GM19035 (cell line): ENCODE data around the gene FAM13C.
"Not testable (repeated sequence)": the region's sequence is repeated elsewhere in the genome, so short reads cannot be mapped to it uniquely, and the experiment has no call there.

Experiments used
- ATAC-seq: cut with Tn5 transposase; IDR thresholded peaks from one replicate; pipeline ENCODE4 v1.9.1; 2021; ENCODE audit not compliant: unreplicated experiment

FAM13C gene

GRCh38 chr10:59279991-59280505, 82.3 kb downstream of the FAM13C start:
- ATAC-seq: no peak

GRCh38 chr10:59279476-59279875, 82.9 kb downstream of the FAM13C start:
- ATAC-seq: no peak

- no peak for ATAC-seq
Measured at GRCh38 chr10:59276919-59277318, 85.4 kb downstream of the FAM13C start.

DNA sequence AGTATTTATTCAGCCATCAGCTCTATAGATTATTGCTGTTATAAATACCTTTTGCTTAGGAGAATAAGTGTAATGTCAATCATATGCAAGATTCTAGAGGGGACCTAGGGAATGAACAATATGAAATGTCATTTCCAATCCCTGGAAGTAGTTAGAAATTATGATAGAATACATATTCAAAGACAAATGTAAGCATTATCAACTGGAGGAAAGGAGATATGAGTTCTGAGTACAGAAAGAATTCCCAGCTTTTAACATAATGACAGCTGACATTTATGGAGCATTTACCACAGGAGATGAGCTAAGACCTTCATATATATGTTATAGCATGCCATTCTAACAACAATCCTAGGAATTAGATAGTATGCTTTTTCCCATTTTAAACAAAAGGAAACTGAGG, 86.2 kb downstream of the FAM13C start:
- no peak for ATAC-seq

GRCh38 chr10:59273445-59273844, 88.9 kb downstream of the FAM13C start:
- ATAC-seq: no peak

- no peak for ATAC-seq
Measured at GRCh38 chr10:59272061-59272460, 90.3 kb downstream of the FAM13C start.

GRCh38 chr10:59271160-59271559, 91.2 kb downstream of the FAM13C start:
- ATAC-seq: no peak

DNA sequence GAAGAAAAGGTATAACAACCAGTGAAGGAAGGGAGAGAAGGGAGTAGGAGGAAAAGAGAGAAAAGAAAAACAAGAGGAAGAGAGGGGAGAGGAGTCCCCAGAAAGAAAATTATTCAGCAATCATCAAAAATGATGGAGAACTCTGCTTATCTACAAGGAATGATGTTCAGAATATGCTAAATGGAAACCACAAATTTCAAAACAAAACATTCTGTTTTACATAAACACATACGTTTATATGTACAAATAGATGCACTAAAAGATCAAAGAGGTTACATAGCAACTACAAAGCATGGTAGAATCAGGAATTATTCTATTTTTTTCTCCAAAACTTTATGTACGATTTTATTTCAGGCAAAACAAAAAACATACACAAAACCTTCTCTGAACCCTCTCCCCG, 91.9 kb downstream of the FAM13C start:
- ATAC-seq: no peak

- no peak for ATAC-seq
Measured at GRCh38 chr10:59269651-59270050, 92.7 kb downstream of the FAM13C start.

GRCh38 chr10:59268460-59268859, 93.9 kb downstream of the FAM13C start:
- no peak for ATAC-seq

GRCh38 chr10:59266321-59266720, 96.0 kb downstream of the FAM13C start:
- no peak for ATAC-seq

DNA sequence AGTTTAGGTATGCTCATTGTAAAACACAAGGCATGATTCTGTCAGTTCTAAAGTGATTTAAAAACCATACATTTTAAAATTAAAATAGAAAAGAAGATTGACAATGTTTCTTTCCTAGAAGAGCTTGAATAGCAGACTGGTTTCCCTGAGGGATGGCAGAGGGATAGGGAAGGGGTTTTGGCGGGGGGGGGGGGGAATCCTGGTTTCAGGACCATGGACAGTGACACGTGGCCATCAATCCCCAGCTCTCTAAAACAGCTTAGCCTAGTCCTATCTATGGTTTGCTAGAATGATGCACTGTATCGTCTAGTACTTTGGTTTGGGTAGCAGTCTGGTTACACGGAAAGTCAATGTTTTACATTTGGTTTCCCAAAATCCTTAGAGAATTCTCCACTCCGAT, 97.2 kb downstream of the FAM13C start:
- ATAC-seq: no peak

- ATAC-seq: no peak
Measured at GRCh38 chr10:59258890-59259289, 103.5 kb downstream of the FAM13C start.

GRCh38 chr10:59257224-59257623, 105.1 kb downstream of the FAM13C start:
- no peak for ATAC-seq

GRCh38 chr10:59255463-59255862, 106.9 kb downstream of the FAM13C start:
- ATAC-seq: no peak

- ATAC-seq: no peak
Measured at GRCh38 chr10:59252491-59252890, 109.9 kb downstream of the FAM13C start.

DNA sequence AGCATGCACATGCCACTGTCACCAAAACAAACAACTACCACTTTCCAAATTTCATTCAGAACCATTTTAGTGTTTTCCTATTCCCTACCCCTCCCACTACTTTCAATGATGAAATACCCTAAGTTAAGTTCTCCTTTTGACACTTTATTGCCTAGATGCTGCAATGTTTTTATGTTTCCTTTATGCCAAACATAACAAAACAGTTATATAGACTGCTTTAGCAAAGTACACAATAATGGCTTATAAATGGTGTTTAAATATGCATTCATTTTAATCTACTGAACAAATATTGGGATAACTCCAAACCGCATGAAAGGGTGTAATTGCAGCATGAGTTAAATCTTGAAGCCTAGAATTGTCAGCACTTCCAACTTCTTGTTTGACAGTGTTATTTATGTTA, 116.7 kb downstream of the FAM13C start:
- no peak for ATAC-seq

GRCh38 chr10:59244871-59245270, 117.5 kb downstream of the FAM13C start:
- no peak for ATAC-seq

DNA sequence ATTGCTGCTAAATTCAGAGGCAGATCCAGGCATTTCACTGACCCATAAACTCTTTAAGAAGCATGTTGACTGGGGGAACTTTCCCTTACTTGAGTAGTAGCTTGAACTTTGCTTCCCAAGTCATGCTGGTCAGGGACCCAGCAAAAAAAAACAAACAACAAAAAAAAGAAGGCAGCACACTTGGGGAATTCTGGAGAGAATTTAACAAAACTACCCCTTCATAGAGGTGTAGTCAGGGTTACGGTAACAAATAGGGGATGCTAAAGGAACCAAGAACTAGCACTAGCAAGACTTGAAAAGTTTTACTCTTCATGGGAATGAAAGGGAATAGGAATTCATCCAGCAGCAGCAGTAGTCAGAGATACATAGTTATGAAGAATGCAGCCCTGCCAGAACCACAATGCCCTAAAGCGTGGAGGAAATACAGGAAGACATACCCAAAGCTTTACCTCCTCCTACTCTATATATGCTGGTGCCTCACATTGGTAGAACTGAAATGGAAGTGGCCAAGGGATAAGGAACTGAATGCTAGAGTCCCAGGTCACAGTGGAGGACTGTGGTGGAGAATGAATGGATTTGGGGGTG, 118.6 kb downstream of the FAM13C start:
- ATAC-seq: no peak

DNA sequence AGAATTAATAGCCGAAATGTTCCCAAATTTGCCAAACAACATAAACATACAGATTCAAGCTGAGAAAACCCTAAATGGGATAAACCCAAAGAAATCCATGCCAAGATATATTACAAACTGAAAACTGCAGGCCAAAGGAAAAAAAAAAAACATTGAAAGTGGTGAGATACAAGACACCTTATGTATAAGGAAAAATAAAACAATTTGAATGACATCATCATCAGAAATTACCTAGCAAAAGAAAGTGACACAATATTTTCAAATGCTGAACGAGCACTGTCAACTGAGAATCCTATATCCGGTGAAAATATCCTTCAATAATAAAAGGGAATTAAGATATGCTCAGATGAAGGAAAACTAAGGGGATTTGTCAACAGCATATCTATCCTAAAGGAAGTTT, 119.4 kb downstream of the FAM13C start:
- ATAC-seq: no peak

GRCh38 chr10:59242057-59242456, 120.3 kb downstream of the FAM13C start:
- ATAC-seq: no peak

DNA sequence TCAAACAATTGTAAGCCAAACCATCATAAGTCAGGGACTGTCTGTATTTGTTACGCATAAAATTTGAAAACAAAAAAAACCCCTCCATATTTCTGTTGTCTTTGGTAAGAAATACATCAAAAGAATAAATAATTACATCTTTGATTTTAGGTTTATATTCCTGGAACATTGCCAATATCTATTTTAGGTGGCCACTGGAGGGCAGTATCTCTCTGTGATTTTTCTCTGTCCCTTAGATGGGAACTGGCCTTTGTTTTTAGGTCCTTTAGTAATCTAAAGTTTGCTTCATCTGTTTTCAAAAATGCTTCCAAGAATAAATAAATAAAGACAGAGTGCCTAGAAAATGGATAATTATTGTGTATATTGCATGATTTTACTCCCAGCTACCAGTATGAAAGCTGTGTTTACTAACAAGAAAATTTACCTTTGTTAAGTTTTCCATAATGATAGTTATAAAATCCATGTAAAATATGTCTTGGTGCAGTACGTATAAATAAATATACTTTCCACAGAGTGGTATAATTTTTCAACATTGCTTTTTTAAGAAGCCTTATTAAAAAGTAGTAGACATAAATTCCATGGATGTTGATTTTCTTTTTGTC, 121.7 kb downstream of the FAM13C start:
- ATAC-seq: no peak

- not testable (repeated sequence) for ATAC-seq
Measured at GRCh38 chr10:59239108-59239507, 123.2 kb downstream of the FAM13C start.
